PFSK-1 (cell line): ENCODE measurements around the gene RERE. TPM values are rescaled to one million over a fixed set of nuclear protein-coding genes. Genes with fewer than 3 reads are reported as not detected.

Experiments used
- FOXP2 ChIP-seq: optimal IDR thresholded peaks from 2 replicates; pipeline ENCODE3; 2011; ENCODE audit warnings: borderline replicate concordance, control low read depth, inconsistent platforms; ENCODE audit not compliant: insufficient read depth; ENCODE audit errors: extremely low read length, extremely low read depth
- POLR2AphosphoS5 ChIP-seq: IDR thresholded peaks from 2 replicates; pipeline ENCODE4 v1.6.1; 2012; ENCODE audit warnings: low read depth, mild to moderate bottlenecking, control low read depth, low read length, moderate library complexity
- REST ChIP-seq, 2 experiments: IDR thresholded peaks; 2 replicates each; pipeline versions ENCODE4 v1.6.1 to v1.8.0; 2011 to 2012; ENCODE audit warnings: low read depth in 2 of 2, low read length in 2 of 2, control low read depth in 1 of 2, inconsistent platforms in 1 of 2, mild to moderate bottlenecking in 1 of 2, moderate library complexity in 1 of 2; ENCODE audit not compliant: insufficient read depth in 1 of 2
- SIN3A ChIP-seq: IDR thresholded peaks from 2 replicates; pipeline ENCODE4 v1.6.1; 2012; ENCODE audit warnings: mild to moderate bottlenecking, low read length, moderate library complexity, borderline replicate concordance; ENCODE audit not compliant: insufficient read depth
- TAF1 ChIP-seq: IDR thresholded peaks from 2 replicates; pipeline ENCODE4 v1.6.1; 2012; ENCODE audit warnings: low read length, control low read depth, borderline replicate concordance; ENCODE audit not compliant: insufficient read depth
- polyA plus RNA-seq: library from polyadenylated mRNA; unstranded; fragments of >200 nt; gene quantifications from one replicate; pipeline ENCODE4 v1.2.1, GENCODE V29; 2012; ENCODE audit warnings: low read depth, missing spikeins; ENCODE audit not compliant: insufficient read length

RERE gene
- polyA plus RNA-seq = 88.7 TPM

- TF ChIP-seq REST (IDR thresholded peaks at IDR 0.05; ENCODE audit: insufficient read depth in 1 of 2, low read depth in 2 of 2, low read length in 2 of 2) (no peak; a peak in 1 of 4 replicates), FOXP2 (peak; percentile 28), SIN3A (no peak), POLR2AphosphoS5 (peak; percentile 67), TAF1 (peak; percentile 92; the same call in 1 of the 2 replicates)
These were observed at the start of gene RERE for GRCh38 chr1:8817412-8818324. Gene RERE (minus strand): TSS chr1:8817640.

GRCh38 chr1:8866792-8867415 lies 49.5 kb upstream of the RERE start:
- TF ChIP-seq POLR2AphosphoS5 (peak; percentile 62; the same call in 1 of the 2 replicates), SIN3A (no peak), TAF1 (no peak), REST (IDR thresholded peaks at IDR 0.05; ENCODE audit: insufficient read depth in 1 of 2, low read depth in 2 of 2, low read length in 2 of 2) (no peak), FOXP2 (no peak)

GRCh38 chr1:8866173-8866791 lies 48.8 kb upstream of the RERE start:
- TF ChIP-seq REST (IDR thresholded peaks at IDR 0.05; ENCODE audit: insufficient read depth in 1 of 2, low read depth in 2 of 2, low read length in 2 of 2) (no peak), FOXP2 (no peak), POLR2AphosphoS5 (no peak; the same call in 1 of the 2 replicates), TAF1 (no peak), SIN3A (no peak)

GRCh38 chr1:8864713-8865344 lies 47.4 kb upstream of the RERE start:
- TF ChIP-seq POLR2AphosphoS5 = no peak; the same call in 1 of the 2 replicates
- TF ChIP-seq FOXP2 = no peak
- TF ChIP-seq TAF1 = no peak
- TF ChIP-seq REST (IDR thresholded peaks at IDR 0.05; ENCODE audit: insufficient read depth in 1 of 2, low read depth in 2 of 2, low read length in 2 of 2) = no peak
- TF ChIP-seq SIN3A = no peak
